HCT116 (cell line): Measurements from ENCODE around the gene DDOST.

Source experiments
- POLR2A ChIP-seq: IDR thresholded peaks from 2 replicates; pipeline ENCODE4 v1.7.0; 2011; ENCODE audit warnings: borderline replicate concordance; ENCODE audit not compliant: insufficient read depth, insufficient read length; ENCODE audit errors: extremely low read depth
- TCF7L2 ChIP-seq: IDR thresholded peaks from 2 replicates; pipeline ENCODE4 v1.7.0; 2011; ENCODE audit warnings: borderline replicate concordance, inconsistent platforms; ENCODE audit not compliant: insufficient read depth, insufficient read length; ENCODE audit errors: extremely low read depth
- TF ChIP-seq, protein P1 (sequence below), 3 experiments: fragments of 200-600 bp in 1 of 3; sonication (generic) in 1 of 3; IDR thresholded peaks in 2 of 3; conservative IDR thresholded peaks in 1 of 3; 2 replicates each; pipeline ENCODE4 v1.5.1; 2012 to 2017; ENCODE audit warnings: low read depth in 2 of 3, low read length in 2 of 3, antibody characterized with exemption in 1 of 3, borderline replicate concordance in 1 of 3, control low read depth in 1 of 3, mild to moderate bottlenecking in 1 of 3, mixed read lengths in 1 of 3, mixed run types in 1 of 3, moderate library complexity in 1 of 3; ENCODE audit not compliant: insufficient read depth in 1 of 3
- TF ChIP-seq, protein P2 (sequence below): IDR thresholded peaks from 2 replicates; pipeline ENCODE4 v1.6.1; 2012; ENCODE audit warnings: low read depth

DNA sequence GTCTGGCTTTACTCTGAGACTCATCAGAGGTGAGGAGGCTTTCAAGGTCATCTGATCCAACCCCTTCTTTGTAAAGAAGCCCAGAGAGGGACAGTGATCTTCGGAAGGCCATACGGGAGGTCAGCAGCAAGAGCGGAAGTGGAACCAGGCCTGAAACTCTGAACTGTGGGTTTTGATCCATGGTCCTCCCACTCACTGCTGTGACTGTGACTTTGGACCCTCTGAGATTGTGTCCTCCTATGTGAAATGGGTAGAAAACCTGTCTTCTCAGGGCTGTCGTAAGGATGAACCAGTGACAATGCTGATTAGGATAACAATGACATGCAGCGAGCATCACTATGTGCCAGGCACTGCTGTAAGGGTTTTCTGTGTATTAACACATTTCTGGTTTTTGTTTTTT is 9.8 kb upstream of the DDOST start:
- TF ChIP-seq POLR2A (no peak), TCF7L2 (no peak)
- TF ChIP-seq, protein P1, sequence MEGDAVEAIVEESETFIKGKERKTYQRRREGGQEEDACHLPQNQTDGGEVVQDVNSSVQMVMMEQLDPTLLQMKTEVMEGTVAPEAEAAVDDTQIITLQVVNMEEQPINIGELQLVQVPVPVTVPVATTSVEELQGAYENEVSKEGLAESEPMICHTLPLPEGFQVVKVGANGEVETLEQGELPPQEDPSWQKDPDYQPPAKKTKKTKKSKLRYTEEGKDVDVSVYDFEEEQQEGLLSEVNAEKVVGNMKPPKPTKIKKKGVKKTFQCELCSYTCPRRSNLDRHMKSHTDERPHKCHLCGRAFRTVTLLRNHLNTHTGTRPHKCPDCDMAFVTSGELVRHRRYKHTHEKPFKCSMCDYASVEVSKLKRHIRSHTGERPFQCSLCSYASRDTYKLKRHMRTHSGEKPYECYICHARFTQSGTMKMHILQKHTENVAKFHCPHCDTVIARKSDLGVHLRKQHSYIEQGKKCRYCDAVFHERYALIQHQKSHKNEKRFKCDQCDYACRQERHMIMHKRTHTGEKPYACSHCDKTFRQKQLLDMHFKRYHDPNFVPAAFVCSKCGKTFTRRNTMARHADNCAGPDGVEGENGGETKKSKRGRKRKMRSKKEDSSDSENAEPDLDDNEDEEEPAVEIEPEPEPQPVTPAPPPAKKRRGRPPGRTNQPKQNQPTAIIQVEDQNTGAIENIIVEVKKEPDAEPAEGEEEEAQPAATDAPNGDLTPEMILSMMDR (IDR thresholded peaks at IDR 0.05 in 2 of 3, conservative IDR thresholded peaks at IDR 0.05 in 1 of 3; ENCODE audit: borderline replicate concordance in 1 of 3, insufficient read depth in 1 of 3, low read depth in 2 of 3, low read length in 2 of 3): no peak
- TF ChIP-seq, protein P2, sequence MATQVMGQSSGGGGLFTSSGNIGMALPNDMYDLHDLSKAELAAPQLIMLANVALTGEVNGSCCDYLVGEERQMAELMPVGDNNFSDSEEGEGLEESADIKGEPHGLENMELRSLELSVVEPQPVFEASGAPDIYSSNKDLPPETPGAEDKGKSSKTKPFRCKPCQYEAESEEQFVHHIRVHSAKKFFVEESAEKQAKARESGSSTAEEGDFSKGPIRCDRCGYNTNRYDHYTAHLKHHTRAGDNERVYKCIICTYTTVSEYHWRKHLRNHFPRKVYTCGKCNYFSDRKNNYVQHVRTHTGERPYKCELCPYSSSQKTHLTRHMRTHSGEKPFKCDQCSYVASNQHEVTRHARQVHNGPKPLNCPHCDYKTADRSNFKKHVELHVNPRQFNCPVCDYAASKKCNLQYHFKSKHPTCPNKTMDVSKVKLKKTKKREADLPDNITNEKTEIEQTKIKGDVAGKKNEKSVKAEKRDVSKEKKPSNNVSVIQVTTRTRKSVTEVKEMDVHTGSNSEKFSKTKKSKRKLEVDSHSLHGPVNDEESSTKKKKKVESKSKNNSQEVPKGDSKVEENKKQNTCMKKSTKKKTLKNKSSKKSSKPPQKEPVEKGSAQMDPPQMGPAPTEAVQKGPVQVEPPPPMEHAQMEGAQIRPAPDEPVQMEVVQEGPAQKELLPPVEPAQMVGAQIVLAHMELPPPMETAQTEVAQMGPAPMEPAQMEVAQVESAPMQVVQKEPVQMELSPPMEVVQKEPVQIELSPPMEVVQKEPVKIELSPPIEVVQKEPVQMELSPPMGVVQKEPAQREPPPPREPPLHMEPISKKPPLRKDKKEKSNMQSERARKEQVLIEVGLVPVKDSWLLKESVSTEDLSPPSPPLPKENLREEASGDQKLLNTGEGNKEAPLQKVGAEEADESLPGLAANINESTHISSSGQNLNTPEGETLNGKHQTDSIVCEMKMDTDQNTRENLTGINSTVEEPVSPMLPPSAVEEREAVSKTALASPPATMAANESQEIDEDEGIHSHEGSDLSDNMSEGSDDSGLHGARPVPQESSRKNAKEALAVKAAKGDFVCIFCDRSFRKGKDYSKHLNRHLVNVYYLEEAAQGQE: no peak
